B cell (primary cell): ENCODE data around the gene NXPE3. TPM values are rescaled to one million over a fixed set of nuclear protein-coding genes. Genes with fewer than 3 reads are reported as not detected.
A peak's percentile ranks its signal among the peaks of the same experiment; 100 is the strongest.

Source experiments
- ATAC-seq: fragments of 200-7000 bp; cut with Tn5 transposase; one replicate; pipeline ENCODE4 v1.10.0; 2021; ENCODE audit warnings: low read depth, mild to moderate bottlenecking, moderate number of reproducible peaks, moderate library complexity
- CTCF ChIA-PET: fragments of 350-600 bp; sonication (Branson Sonifier 250); formaldehyde crosslinking; loops from one replicate; lab custom pipeline; 2021; ENCODE audit warnings: antibody characterized with exemption, inconsistent platforms; lab: Charles Lee
- POLR2A ChIA-PET: fragments of 350-600 bp; sonication (Branson Sonifier 250); formaldehyde crosslinking; loops from one replicate; lab custom pipeline; 2021; ENCODE audit warnings: antibody characterized with exemption; lab: Charles Lee
- DNase-seq: peaks from one replicate; pipeline ENCODE4 v3.0.0; 2013
- H2AFZ ChIP-seq: 2 replicates; pipeline ENCODE4 v1.6.1; 2012; ENCODE audit warnings: mild to moderate bottlenecking, low read depth, low read length; ENCODE audit not compliant: insufficient read depth, poor library complexity, severe bottlenecking
- H3K27ac ChIP-seq, 2 donors: 1 replicate in 1 of 2; 2 replicates in 1 of 2; pipeline ENCODE4 v1.5.1; 2012 to 2013; ENCODE audit warnings: low read length in 2 of 2, mild to moderate bottlenecking in 2 of 2, moderate library complexity in 1 of 2
- H3K27me3 ChIP-seq, 4 experiments: fragments of 200-600 bp in 1 of 4; sonication (generic) in 1 of 4; replicated peaks in 1 of 4; 1 replicate in 2 of 4; 2 replicates in 2 of 4; pipeline versions ENCODE4 v1.6.1 to v1.7.0; 2013 to 2016; ENCODE audit warnings: low read length in 3 of 4, mild to moderate bottlenecking in 2 of 4, mixed read lengths in 1 of 4, moderate library complexity in 1 of 4; ENCODE audit not compliant: insufficient read depth in 4 of 4, control insufficient read depth in 3 of 4; ENCODE audit errors: control extremely low read depth in 1 of 4
- H3K36me3 ChIP-seq, 2 experiments: replicated peaks in 1 of 2; 1 replicate in 1 of 2; 2 replicates in 1 of 2; pipeline versions ENCODE4 v1.6.1 to v1.7.1; 2013; ENCODE audit warnings: low read length in 1 of 2; ENCODE audit not compliant: insufficient read depth in 2 of 2, control insufficient read depth in 1 of 2; ENCODE audit errors: control extremely low read depth in 1 of 2, extremely low read depth in 1 of 2
- H3K4me1 ChIP-seq, 2 donors: fragments of 200-600 bp in 1 of 2; sonication (generic) in 1 of 2; 1 replicate in 1 of 2; 2 replicates in 1 of 2; pipeline versions ENCODE4 v1.5.1 to v1.6.1; 2013 to 2017; ENCODE audit warnings: low read length in 2 of 2; ENCODE audit not compliant: control insufficient read depth in 2 of 2, insufficient read depth in 2 of 2
- H3K4me2 ChIP-seq: replicated peaks from 2 replicates; pipeline ENCODE3; 2012; ENCODE audit warnings: mild to moderate bottlenecking, low read depth, low read length; ENCODE audit not compliant: poor library complexity, severe bottlenecking
- H3K4me3 ChIP-seq, 5 experiments: fragments of 200-600 bp in 1 of 5; sonication (generic) in 1 of 5; 1 replicate in 3 of 5; 2 replicates in 2 of 5; pipeline versions ENCODE4 v1.5.1 to v1.7.0; 2011 to 2016; ENCODE audit warnings: low read length in 4 of 5, mild to moderate bottlenecking in 4 of 5, low read depth in 2 of 5, control low read depth in 1 of 5, moderate library complexity in 1 of 5; ENCODE audit not compliant: insufficient read depth in 1 of 5; ENCODE audit errors: control extremely low read depth in 1 of 5, extremely low read depth in 1 of 5
- H3K79me2 ChIP-seq: fragments of 200-600 bp; sonication (generic); one replicate; pipeline ENCODE4 v1.6.0; 2016; ENCODE audit warnings: low read length; ENCODE audit not compliant: control insufficient read depth, insufficient read depth
- H3K9ac ChIP-seq: fragments of 200-600 bp; sonication (generic); 2 replicates; pipeline ENCODE4 v1.6.1; 2017; ENCODE audit warnings: mild to moderate bottlenecking, low read length, moderate library complexity
- H3K9me3 ChIP-seq, 3 donors: one replicate each; pipeline versions ENCODE4 v1.6.1 to v1.7.1; 2013; ENCODE audit warnings: low read length in 2 of 3; ENCODE audit not compliant: control insufficient read depth in 2 of 3, insufficient read depth in 1 of 3; ENCODE audit errors: control extremely low read depth in 1 of 3
- H4K20me1 ChIP-seq: 2 replicates; pipeline ENCODE4 v1.6.0; 2012; ENCODE audit warnings: mild to moderate bottlenecking, low read length; ENCODE audit not compliant: insufficient read depth, control insufficient read depth, poor library complexity, severe bottlenecking
- H3K27ac Mint-ChIP-seq: one replicate; pipeline ENCODE4 v1.8.0; 2021; ENCODE audit warnings: mixed read lengths
- H3K27me3 Mint-ChIP-seq: one replicate; pipeline ENCODE4 v1.8.0; 2021; ENCODE audit warnings: mixed read lengths
- H3K4me1 Mint-ChIP-seq: one replicate; pipeline ENCODE4 v1.8.0; 2021; ENCODE audit warnings: mixed read lengths
- H3K4me3 Mint-ChIP-seq: one replicate; pipeline ENCODE4 v1.8.0; 2021; ENCODE audit warnings: mixed read lengths
- H3K9me3 Mint-ChIP-seq: one replicate; pipeline ENCODE4 v1.8.0; 2022; ENCODE audit warnings: mixed read lengths; ENCODE audit not compliant: insufficient read depth
- EZH2 ChIP-seq: IDR thresholded peaks from 2 replicates; pipeline ENCODE4 v1.6.1; 2012; ENCODE audit warnings: borderline replicate concordance, low read depth, mild to moderate bottlenecking, moderate library complexity, low read length; ENCODE audit not compliant: insufficient read depth, poor library complexity, severe bottlenecking
- WGBS: methylation state at CpG from one replicate; pipeline ENCODE4 v1.1.5; 2013; ENCODE audit warnings: missing lambda C conversion rate; ENCODE audit not compliant: insufficient coverage; 5-methylcytosine and 5-hydroxymethylcytosine counted together
- intact Hi-C: fragments of 100-400 bp; cut with micrococcal nuclease; formaldehyde crosslinking; loops from one replicate; pipeline ENCODE4 v1.10.0; 2022
- polyA plus RNA-seq: library from polyadenylated mRNA; depleted of rRNA; stranded (reverse); fragments of >200 nt; gene quantifications from 2 replicates; pipeline ENCODE4 v1.2.3, GENCODE V29; 2012
- total RNA-seq, 2 donors: library from RNA; stranded (reverse); fragments of 120-200 nt in 1 of 2; gene quantifications; 1 replicate in 1 of 2; 2 replicates in 1 of 2; pipeline versions ENCODE4 v1.2.3 to v1.2.4, GENCODE V29; 2013 to 2022
- TF ChIP-seq, protein P1 (sequence below): fragments of 200-600 bp; IDR thresholded peaks from one replicate; pipeline ENCODE4 v1.8.0; 2022; ENCODE audit warnings: antibody characterized with exemption, mild to moderate bottlenecking

Gene NXPE3
- total and polyA plus RNA-seq, 2 donors (not counting 1 experiment from before 2014, with no cell fraction given), result 15.4 to 19.7 TPM

DNA sequence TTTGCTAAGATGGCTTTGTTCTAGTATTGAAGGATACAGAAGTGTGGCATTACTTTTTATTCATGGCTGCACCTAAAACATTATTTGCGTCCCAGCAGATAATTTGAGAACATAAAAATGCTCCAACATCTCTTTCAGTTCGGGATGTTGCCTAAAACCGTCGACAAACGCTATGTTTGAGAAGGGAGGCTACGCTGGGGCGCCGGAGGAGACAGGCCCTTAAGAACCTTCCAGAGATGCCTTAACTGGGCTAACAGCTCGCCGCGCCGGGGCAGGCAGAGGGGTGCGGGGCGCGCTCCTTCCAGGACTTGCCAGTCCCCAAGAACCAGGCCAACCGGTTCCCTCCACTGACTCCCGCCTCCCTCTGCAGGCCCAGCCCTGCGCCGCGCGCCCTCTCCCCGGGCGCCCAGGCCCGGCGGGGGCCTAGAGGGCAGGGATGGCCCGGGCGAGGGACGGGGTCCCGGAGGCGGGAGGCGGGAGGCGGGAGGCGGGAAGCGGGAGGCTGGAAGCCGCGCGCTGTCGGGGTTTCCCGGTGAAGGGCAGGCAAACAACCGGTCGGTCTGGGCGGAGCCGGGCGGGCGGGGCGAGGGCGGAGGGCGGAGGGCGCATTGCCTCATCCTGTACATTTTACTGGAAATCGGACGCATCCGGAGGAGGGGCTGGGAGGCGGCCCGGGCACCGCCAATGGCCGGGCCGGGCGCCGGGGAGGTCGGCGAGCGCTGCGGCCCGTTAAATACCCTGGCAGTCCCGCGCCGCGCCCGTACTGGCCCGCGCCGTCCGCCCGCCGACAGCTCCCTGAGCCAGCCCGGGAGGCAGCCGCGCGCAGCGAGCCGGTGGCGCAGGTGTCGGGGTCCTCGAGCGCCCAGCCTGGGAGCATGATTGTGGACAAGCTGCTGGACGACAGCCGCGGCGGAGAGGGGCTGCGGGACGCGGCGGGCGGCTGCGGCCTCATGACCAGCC is 70.0 kb downstream of the NXPE3 start, which contains the start of gene NFKBIZ:
Gene NFKBIZ, plus strand, starts transcription at position 761 of the 960 bp plus-strand sequence. Its CDS starts 115 bp downstream, at position 876.
- Histone ChIP-seq H3K4me1 (peaks cover 18 to 36% of the 10 kb centered on the region in 2 donors), H3K9ac (peak within 1 kb of the TSS; percentile 97), H2AFZ (peak within 1 kb of the TSS; percentile 72), H3K9me3 (no peaks in the 10 kb centered on the region), H3K27me3 (no peaks in the 10 kb centered on the region), H3K79me2 (peaks cover 56% of the 10 kb centered on the region), H3K4me2 (peak within 1 kb of the TSS; percentile 75), H3K36me3 (peaks cover 6 to 21% of the 10 kb centered on the region in 2 experiments), H4K20me1 (peaks cover 26% of the 10 kb centered on the region), H3K27ac (peak within 1 kb of the TSS; percentile 84 to 92), H3K4me3 (peak within 1 kb of the TSS; percentile 87 to 100 (median 94))
- peak within 1 kb of the TSS; percentile 96 for H3K27ac Mint-ChIP-seq
- H3K9me3 Mint-ChIP-seq, result no peaks in the 10 kb centered on the region
- H3K27me3 Mint-ChIP-seq, result no peaks in the 10 kb centered on the region
- peaks cover 50% of the 10 kb centered on the region for H3K4me1 Mint-ChIP-seq
- ATAC-seq (peak; percentile 82), DNase-seq (peak; percentile 92)
- TF ChIP-seq EZH2, result no peak
- TF ChIP-seq, protein P1, sequence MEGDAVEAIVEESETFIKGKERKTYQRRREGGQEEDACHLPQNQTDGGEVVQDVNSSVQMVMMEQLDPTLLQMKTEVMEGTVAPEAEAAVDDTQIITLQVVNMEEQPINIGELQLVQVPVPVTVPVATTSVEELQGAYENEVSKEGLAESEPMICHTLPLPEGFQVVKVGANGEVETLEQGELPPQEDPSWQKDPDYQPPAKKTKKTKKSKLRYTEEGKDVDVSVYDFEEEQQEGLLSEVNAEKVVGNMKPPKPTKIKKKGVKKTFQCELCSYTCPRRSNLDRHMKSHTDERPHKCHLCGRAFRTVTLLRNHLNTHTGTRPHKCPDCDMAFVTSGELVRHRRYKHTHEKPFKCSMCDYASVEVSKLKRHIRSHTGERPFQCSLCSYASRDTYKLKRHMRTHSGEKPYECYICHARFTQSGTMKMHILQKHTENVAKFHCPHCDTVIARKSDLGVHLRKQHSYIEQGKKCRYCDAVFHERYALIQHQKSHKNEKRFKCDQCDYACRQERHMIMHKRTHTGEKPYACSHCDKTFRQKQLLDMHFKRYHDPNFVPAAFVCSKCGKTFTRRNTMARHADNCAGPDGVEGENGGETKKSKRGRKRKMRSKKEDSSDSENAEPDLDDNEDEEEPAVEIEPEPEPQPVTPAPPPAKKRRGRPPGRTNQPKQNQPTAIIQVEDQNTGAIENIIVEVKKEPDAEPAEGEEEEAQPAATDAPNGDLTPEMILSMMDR, result no peak
- H3K4me3 Mint-ChIP-seq, result peak within 1 kb of the TSS; percentile 99
- WGBS, result 1% methylated on average over 94 of the region's 95 CpGs
- intact Hi-C loops, result loop anchor here (1.0 to 2.0 kb wide), 5 partner anchors 12 to 87 kb away; partner anchors contain the start of gene NXPE3
- CTCF ChIA-PET, result interaction anchor here (0.8 to 4.7 kb wide), 21 partner anchors 10 to 380 kb away, joined by 3 to 57 read pairs (median 5); partner anchors contain the start of gene NXPE3
- POLR2A ChIA-PET, result interaction anchor here (0.7 to 3.1 kb wide), 18 partner anchors 9 to 376 kb away, joined by 3 to 41 read pairs (median 4); partner anchors contain the start of gene ZBTB11
